Upper lobe of left lung (tissue), 6 donors: ENCODE data around the gene SNX10. TPM values are rescaled to one million over a fixed set of nuclear protein-coding genes. Genes with fewer than 3 reads are reported as not detected.
A peak's percentile ranks its signal among the peaks of the same experiment; 100 is the strongest.

Experiments
- ATAC-seq, 2 donors: fragments of 200-7000 bp; cut with Tn5 transposase; one replicate each; pipeline ENCODE4 v1.9.1; 2022; ENCODE audit warnings: mild to moderate bottlenecking in 2 of 2, moderate library complexity in 2 of 2; ENCODE audit not compliant: low FRiP score in 2 of 2
- DNase-seq, 2 donors: peaks; one replicate each; pipeline ENCODE4 v3.0.0-alpha.2; 2019 to 2020
- H3K27ac ChIP-seq, 4 donors: fragments of 200-600 bp; sonication (generic); one replicate each; pipeline ENCODE4 v1.5.1; 2016 to 2019
- H3K27me3 ChIP-seq, 4 donors: fragments of 200-600 bp; sonication (generic); one replicate each; pipeline ENCODE4 v1.5.1; 2017 to 2019
- H3K36me3 ChIP-seq, 4 donors: fragments of 200-600 bp; sonication (generic); one replicate each; pipeline ENCODE4 v1.5.1; 2016 to 2019
- H3K4me1 ChIP-seq, 4 donors: fragments of 200-600 bp; sonication (generic); one replicate each; pipeline ENCODE4 v1.5.1; 2018 to 2019
- H3K4me3 ChIP-seq, 4 donors: fragments of 200-600 bp; sonication (generic); one replicate each; pipeline ENCODE4 v1.5.1; 2017 to 2019; ENCODE audit warnings: mild to moderate bottlenecking in 2 of 4, moderate library complexity in 1 of 4
- H3K9me3 ChIP-seq, 4 donors: fragments of 200-600 bp; sonication (generic); one replicate each; pipeline ENCODE4 v1.5.1; 2018 to 2019
- EP300 ChIP-seq, 4 donors: sonication (generic); formaldehyde crosslinking; IDR thresholded peaks; one replicate each; pipeline ENCODE4 v1.5.1; 2017; ENCODE audit warnings: antibody characterized with exemption in 4 of 4, control low read depth in 2 of 4
- POLR2A ChIP-seq, 4 donors: fragments of 450-650 bp; IDR thresholded peaks; one replicate each; pipeline ENCODE4 v1.5.1; 2016 to 2017; ENCODE audit warnings: antibody characterized with exemption in 4 of 4, mild to moderate bottlenecking in 2 of 4
- POLR2AphosphoS5 ChIP-seq, 2 donors: sonication (generic); formaldehyde crosslinking; IDR thresholded peaks; one replicate each; pipeline ENCODE4 v1.5.1; 2017; ENCODE audit warnings: antibody characterized with exemption in 2 of 2
- WGBS, 2 donors: methylation state at CpG; one replicate each; pipeline ENCODE4 v1.1.5; 2017 to 2018; 5-methylcytosine and 5-hydroxymethylcytosine counted together
- total RNA-seq, 6 donors: library from RNA; depleted of rRNA in 4 of 6; stranded (reverse); fragments of >200 nt in 4 of 6; gene quantifications; one replicate each; pipeline versions ENCODE4 v1.1.0 to v1.2.1, GENCODE V29; 2016 to 2021
- TF ChIP-seq, protein P1 (sequence below), 6 experiments: fragments of 450-650 bp in 4 of 6; fragments of 200-600 bp in 2 of 6; sonication (generic) in 2 of 6; IDR thresholded peaks; one replicate each; pipeline ENCODE4 v1.5.1; 2016 to 2019; ENCODE audit warnings: antibody characterized with exemption in 6 of 6
- donor health status: DM: no; HTN: no; CAD: no; lungs with moderate emphysema.
- donor health status: DM: no; HTN: yes; CAD: no; lungs with severe emphysema.

SNX10 gene
- total RNA-seq, 6 donors from 2014 or later, result 24.1 to 78.6 (median 36.4) TPM

- ATAC-seq, result peak in 1 of 2 donors; percentile 69
- Histone ChIP-seq H3K4me1 (peaks cover 0 to 15% (median 4%) of the 10 kb centered on the region in 4 donors), H3K9me3 (no peaks in the 10 kb centered on the region), H3K27me3 (no peaks in the 10 kb centered on the region), H3K4me3 (no peak overlapping the region), H3K27ac (peak overlapping the region; percentile 45 to 76 (median 72)), H3K36me3 (no peaks in the 10 kb centered on the region)
- no peak for DNase-seq
- 70 to 76% methylated on average over 5 of the region's 5 CpGs for WGBS, 2 donors
- TF ChIP-seq POLR2A (IDR thresholded peaks at IDR 0.05) (no peak), EP300 (IDR thresholded peaks at IDR 0.05) (peak in 2 of 4 donors; percentile 77 to 81), POLR2AphosphoS5 (IDR thresholded peaks at IDR 0.05) (peak; percentile 39 to 76)
These were observed 126.3 kb downstream of the SNX10 start for GRCh38 chr7:26417911-26418413.

GRCh38 chr7:26419198-26419597 is 127.5 kb downstream of the SNX10 start:
- H3K36me3 ChIP-seq, result no peaks in the 10 kb centered on the region
- no peaks in the 10 kb centered on the region for H3K27me3 ChIP-seq
- H3K27ac ChIP-seq, result peak overlapping the region in 2 of 4 donors; percentile 46 to 76
- H3K4me3 ChIP-seq, result no peak overlapping the region
- DNase-seq (no peak), ATAC-seq (no peak)
- TF ChIP-seq POLR2AphosphoS5 (IDR thresholded peaks at IDR 0.05), result no peak
- TF ChIP-seq EP300 (IDR thresholded peaks at IDR 0.05), result no peak
- TF ChIP-seq POLR2A (IDR thresholded peaks at IDR 0.05), result no peak
- TF ChIP-seq, protein P1, sequence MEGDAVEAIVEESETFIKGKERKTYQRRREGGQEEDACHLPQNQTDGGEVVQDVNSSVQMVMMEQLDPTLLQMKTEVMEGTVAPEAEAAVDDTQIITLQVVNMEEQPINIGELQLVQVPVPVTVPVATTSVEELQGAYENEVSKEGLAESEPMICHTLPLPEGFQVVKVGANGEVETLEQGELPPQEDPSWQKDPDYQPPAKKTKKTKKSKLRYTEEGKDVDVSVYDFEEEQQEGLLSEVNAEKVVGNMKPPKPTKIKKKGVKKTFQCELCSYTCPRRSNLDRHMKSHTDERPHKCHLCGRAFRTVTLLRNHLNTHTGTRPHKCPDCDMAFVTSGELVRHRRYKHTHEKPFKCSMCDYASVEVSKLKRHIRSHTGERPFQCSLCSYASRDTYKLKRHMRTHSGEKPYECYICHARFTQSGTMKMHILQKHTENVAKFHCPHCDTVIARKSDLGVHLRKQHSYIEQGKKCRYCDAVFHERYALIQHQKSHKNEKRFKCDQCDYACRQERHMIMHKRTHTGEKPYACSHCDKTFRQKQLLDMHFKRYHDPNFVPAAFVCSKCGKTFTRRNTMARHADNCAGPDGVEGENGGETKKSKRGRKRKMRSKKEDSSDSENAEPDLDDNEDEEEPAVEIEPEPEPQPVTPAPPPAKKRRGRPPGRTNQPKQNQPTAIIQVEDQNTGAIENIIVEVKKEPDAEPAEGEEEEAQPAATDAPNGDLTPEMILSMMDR (IDR thresholded peaks at IDR 0.05), result no peak
- H3K4me1 ChIP-seq, result peaks cover 0 to 8% (median 2%) of the 10 kb centered on the region in 4 donors
- 75 to 82% methylated on average over 3 of the region's 3 CpGs for WGBS, 2 donors
- no peaks in the 10 kb centered on the region for H3K9me3 ChIP-seq

GRCh38 chr7:26420422-26421019 is 128.9 kb downstream of the SNX10 start:
- H3K27ac ChIP-seq, result no peak overlapping the region
- H3K4me3 ChIP-seq, result no peak overlapping the region
- peaks cover 0 to 8% (median 2%) of the 10 kb centered on the region in 4 donors for H3K4me1 ChIP-seq
- no peak for ATAC-seq
- no peaks in the 10 kb centered on the region for H3K27me3 ChIP-seq
- WGBS, 2 donors, result 53 to 74% methylated on average over 5 of the region's 5 CpGs
- no peak for DNase-seq
- H3K9me3 ChIP-seq, result no peaks in the 10 kb centered on the region
- H3K36me3 ChIP-seq, result no peaks in the 10 kb centered on the region
- no peak for TF ChIP-seq POLR2AphosphoS5 (IDR thresholded peaks at IDR 0.05)
- TF ChIP-seq POLR2A (IDR thresholded peaks at IDR 0.05), result no peak
- TF ChIP-seq, protein P1 (IDR thresholded peaks at IDR 0.05), result no peak
- no peak for TF ChIP-seq EP300 (IDR thresholded peaks at IDR 0.05)

DNA sequence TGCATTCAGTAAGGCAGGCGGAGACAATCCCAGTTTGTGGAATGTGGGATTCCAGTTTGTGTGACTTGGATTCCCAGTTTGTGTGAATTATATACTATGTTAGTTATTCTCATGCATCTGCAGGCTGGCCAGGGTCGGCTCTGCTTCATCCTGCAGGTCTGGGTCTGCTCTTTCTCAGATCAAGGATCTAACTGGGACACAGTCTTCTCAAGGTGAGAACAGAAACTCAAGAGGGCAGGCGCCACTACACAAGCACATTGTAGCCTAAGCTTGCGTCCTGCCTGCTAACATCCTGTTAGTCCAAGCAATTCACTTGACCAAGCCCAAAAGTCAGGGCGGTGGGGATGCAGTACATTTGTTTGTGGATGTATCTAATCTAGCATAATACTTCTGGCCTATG is 131.1 kb downstream of the SNX10 start:
- no peaks in the 10 kb centered on the region for H3K27me3 ChIP-seq
- peaks cover 0 to 9% (median 0%) of the 10 kb centered on the region in 4 donors for H3K4me1 ChIP-seq
- H3K36me3 ChIP-seq, result no peaks in the 10 kb centered on the region
- TF ChIP-seq POLR2A (IDR thresholded peaks at IDR 0.05), result no peak
- TF ChIP-seq EP300 (IDR thresholded peaks at IDR 0.05), result no peak
- TF ChIP-seq POLR2AphosphoS5 (IDR thresholded peaks at IDR 0.05), result no peak
- TF ChIP-seq, protein P1 (IDR thresholded peaks at IDR 0.05), result no peak
- no peaks in the 10 kb centered on the region for H3K9me3 ChIP-seq
- no peak overlapping the region for H3K27ac ChIP-seq
- H3K4me3 ChIP-seq, result no peak overlapping the region
- 91 to 96% methylated on average over 5 of the region's 5 CpGs for WGBS, 2 donors
- ATAC-seq (no peak), DNase-seq (no peak)

GRCh38 chr7:26423436-26423835 is 131.8 kb downstream of the SNX10 start:
- H3K36me3 ChIP-seq, result no peaks in the 10 kb centered on the region
- 67 to 84% methylated on average over 1 of the region's 1 CpG for WGBS, 2 donors
- H3K4me3 ChIP-seq, result no peak overlapping the region
- H3K4me1 ChIP-seq, result peaks cover 0 to 9% (median 0%) of the 10 kb centered on the region in 4 donors
- H3K9me3 ChIP-seq, result no peaks in the 10 kb centered on the region
- ATAC-seq, result no peak
- no peak overlapping the region for H3K27ac ChIP-seq
- no peak for DNase-seq
- TF ChIP-seq EP300 (IDR thresholded peaks at IDR 0.05) (no peak), POLR2A (IDR thresholded peaks at IDR 0.05) (no peak), POLR2AphosphoS5 (IDR thresholded peaks at IDR 0.05) (no peak)
- TF ChIP-seq, protein P1 (IDR thresholded peaks at IDR 0.05), result no peak
- H3K27me3 ChIP-seq, result no peaks in the 10 kb centered on the region

Other genes with a start within 250 kb of the SNX10 start
- 10 to 100 TPM in 1 of 6 donors, 1 to 10 TPM in 5; 5.5 to 13.8 (median 7.0) TPM for gene NFE2L3, start 139.7 kb upstream of the SNX10 start, total RNA-seq
- gene HNRNPA2B1, start 91.1 kb upstream of the SNX10 start, total RNA-seq, result 100 to 1,000 TPM; 192 to 416 (median 314) TPM
- gene CBX3, start 90.1 kb upstream of the SNX10 start, total RNA-seq, result 100 to 1,000 TPM in 2 of 6 donors, 10 to 100 TPM in 4; 59.0 to 116 (median 89.8) TPM